T-helper 17 cell (primary cell): ENCODE measurements around the gene FTSJ3. TPM values are rescaled to one million over a fixed set of nuclear protein-coding genes. Genes with fewer than 3 reads are reported as not detected.

ENCODE experiments used
- ATAC-seq: fragments of 150-1000 bp; cut with Tn5 transposase; 2 replicates; pipeline ENCODE4 v1.10.0; 2021; ENCODE audit warnings: mild to moderate bottlenecking, moderate library complexity
- DNase-seq, 3 donors: peaks; one replicate each; pipeline versions ENCODE4 v3.0.0 to v3.0.0-alpha.2; 2020 to 2021
- H3K9me3 ChIP-seq: one replicate; pipeline ENCODE4 v1.7.0; 2013; ENCODE audit warnings: low read length, mild to moderate bottlenecking; ENCODE audit not compliant: control insufficient read depth, poor library complexity, severe bottlenecking
- H3K27ac Mint-ChIP-seq: one replicate; pipeline ENCODE4 v1.8.0; 2022; ENCODE audit warnings: mild to moderate bottlenecking, moderate library complexity, mixed read lengths
- H3K27me3 Mint-ChIP-seq: one replicate; pipeline ENCODE4 v1.8.0; 2022; ENCODE audit warnings: mixed read lengths
- H3K36me3 Mint-ChIP-seq: one replicate; pipeline ENCODE4 v1.8.0; 2022; ENCODE audit warnings: low read depth, mixed read lengths
- H3K4me1 Mint-ChIP-seq: one replicate; pipeline ENCODE4 v1.8.0; 2022; ENCODE audit warnings: mild to moderate bottlenecking, mixed read lengths
- H3K4me3 Mint-ChIP-seq: one replicate; pipeline ENCODE4 v1.8.0; 2022; ENCODE audit warnings: mild to moderate bottlenecking, moderate library complexity, mixed read lengths
- total RNA-seq, 4 donors: library from RNA in 2 of 4; stranded (reverse) in 2 of 4; gene quantifications; one replicate each; pipeline ENCODE4 v1.2.3 and lab custom pipeline; 2022 to 2026

Gene FTSJ3
- total RNA-seq, 2 donors from 2014 or later: 44.2 to 54.3 TPM

DNA sequence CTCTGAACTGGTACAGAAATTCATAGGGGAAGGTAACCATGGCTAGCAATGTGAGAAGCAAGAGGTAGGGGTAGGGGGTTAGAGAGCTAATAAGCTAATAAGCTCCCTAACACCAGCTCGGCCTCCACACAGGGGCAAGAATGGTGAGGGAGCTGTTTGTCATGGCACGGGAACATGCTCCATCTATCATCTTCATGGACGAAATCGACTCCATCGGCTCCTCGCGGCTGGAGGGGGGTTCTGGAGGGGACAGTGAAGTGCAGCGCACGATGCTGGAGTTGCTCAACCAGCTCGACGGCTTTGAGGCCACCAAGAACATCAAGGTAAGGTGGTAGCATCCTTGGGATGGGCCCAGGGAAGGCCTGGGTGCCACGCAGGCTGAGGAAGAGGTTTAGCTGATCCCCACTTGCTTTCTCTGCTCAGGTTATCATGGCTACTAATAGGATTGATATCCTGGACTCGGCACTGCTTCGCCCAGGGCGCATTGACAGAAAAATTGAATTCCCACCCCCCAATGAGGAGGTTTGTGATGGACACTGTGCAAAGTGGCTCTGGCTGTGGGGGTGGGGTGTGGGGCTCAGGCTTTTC, 3.5 kb upstream of the FTSJ3 start:
- no peak for ATAC-seq
- H3K36me3 Mint-ChIP-seq: peaks cover 8% of the 10 kb centered on the region
- no peak for DNase-seq
- peaks cover 2% of the 10 kb centered on the region for H3K9me3 ChIP-seq
- H3K4me1 Mint-ChIP-seq: peaks cover 65% of the 10 kb centered on the region
- H3K27me3 Mint-ChIP-seq: no peaks in the 10 kb centered on the region
- peak overlapping the region; percentile 66 for H3K27ac Mint-ChIP-seq
- peak overlapping the region; percentile 59 for H3K4me3 Mint-ChIP-seq

DNA sequence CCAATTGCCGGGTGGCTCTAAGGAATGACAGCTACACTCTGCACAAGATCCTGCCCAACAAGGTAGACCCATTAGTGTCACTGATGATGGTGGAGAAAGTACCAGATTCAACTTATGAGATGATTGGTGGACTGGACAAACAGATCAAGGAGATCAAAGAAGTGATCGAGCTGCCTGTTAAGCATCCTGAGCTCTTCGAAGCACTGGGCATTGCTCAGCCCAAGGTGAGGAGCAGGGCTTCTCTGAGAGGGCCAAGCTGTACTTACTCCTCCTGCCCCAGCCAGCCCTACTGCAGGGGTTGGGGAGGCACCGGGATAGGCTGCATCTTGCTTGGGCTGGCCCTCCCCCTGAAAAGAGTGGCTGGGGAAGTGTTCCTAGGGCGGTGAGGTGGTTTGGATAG, 2.8 kb upstream of the FTSJ3 start:
- Mint-ChIP-seq H3K27ac (peak overlapping the region; percentile 74), H3K4me1 (peaks cover 63% of the 10 kb centered on the region), H3K27me3 (no peaks in the 10 kb centered on the region), H3K36me3 (peaks cover 8% of the 10 kb centered on the region), H3K4me3 (peak overlapping the region; percentile 70)
- peaks cover 2% of the 10 kb centered on the region for H3K9me3 ChIP-seq
- DNase-seq (no peak), ATAC-seq (no peak)

DNA sequence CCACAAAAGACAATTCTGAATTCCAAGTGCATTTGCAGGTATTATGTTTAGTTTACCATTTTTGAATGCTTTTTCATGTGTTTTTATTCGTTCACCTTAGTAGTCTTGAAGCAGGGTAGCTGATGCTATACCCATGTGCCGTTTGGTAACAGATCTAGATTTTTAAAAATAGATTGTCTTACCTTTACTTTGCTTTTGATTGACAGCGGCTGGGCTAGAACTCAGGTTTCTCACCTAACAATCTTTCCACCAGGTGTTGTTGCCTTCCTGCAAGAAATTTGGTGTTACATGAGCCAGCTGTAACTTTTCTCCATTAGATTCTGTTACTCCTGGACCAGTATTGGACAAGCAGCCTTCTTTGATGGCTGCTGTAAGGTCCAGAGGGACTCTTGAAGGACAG, 1.5 kb upstream of the FTSJ3 start:
- peaks cover 65% of the 10 kb centered on the region for H3K4me1 Mint-ChIP-seq
- ATAC-seq: no peak
- peaks cover 2% of the 10 kb centered on the region for H3K9me3 ChIP-seq
- peak overlapping the region; percentile 15 for H3K4me3 Mint-ChIP-seq
- H3K36me3 Mint-ChIP-seq: peaks cover 14% of the 10 kb centered on the region
- H3K27ac Mint-ChIP-seq: no peak overlapping the region
- no peak for DNase-seq
- H3K27me3 Mint-ChIP-seq: no peaks in the 10 kb centered on the region

DNA sequence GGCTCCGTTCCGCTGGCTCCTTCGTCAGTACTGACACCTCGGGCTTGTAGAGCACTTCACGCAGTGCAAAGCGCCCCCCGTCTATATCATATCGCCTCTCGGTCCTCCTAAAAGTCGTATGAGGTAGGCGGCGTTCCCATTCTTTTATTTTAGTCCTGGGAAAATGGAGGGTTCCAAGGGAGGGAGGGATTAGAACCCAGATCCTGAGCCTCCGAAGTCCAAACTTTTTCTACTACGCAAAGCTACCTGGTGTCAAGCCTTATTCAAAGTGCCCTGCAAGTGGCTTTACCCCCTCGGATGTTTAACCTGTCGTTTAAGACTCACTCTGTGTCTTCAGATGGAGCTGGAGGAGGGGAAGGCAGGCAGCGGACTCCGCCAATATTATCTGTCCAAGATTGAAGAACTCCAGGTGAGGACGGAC, 348 bp upstream of the FTSJ3 start:
- Mint-ChIP-seq H3K36me3 (peaks cover 17% of the 10 kb centered on the region), H3K27me3 (no peaks in the 10 kb centered on the region), H3K27ac (peak overlapping the region; percentile 99), H3K4me3 (peak overlapping the region; percentile 99), H3K4me1 (peaks cover 66% of the 10 kb centered on the region)
- H3K9me3 ChIP-seq: peaks cover 2% of the 10 kb centered on the region
- DNase-seq (no peak), ATAC-seq (no peak)

DNA sequence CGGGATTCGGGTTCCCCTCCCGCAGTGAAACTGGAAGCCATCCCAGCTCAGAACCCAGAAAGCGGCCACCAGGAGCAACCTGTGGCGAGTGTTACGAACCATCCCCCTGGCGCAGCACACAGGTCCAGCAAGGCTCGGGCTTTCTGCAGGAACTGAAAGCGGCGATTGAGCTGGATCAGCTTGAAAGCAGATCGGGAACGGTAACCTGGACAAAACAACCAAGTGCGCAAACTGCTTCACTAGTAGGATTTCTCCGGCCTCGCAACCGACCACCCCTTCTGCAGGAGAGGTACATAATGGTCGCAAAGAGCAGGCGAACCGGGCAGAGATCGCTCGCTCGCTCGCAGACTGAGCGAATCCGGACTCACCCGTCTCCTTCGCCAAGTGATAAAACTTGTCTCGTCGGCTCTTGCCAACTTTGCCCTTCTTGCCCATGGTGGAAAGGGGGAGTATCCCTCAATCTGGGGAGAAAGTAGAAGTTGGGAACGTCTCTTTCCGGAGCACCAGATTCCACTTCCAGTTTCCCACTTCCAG, 928 bp downstream of the FTSJ3 start:
- peak overlapping the region; percentile 99 for H3K4me3 Mint-ChIP-seq
- no peak for DNase-seq
- H3K27me3 Mint-ChIP-seq: no peaks in the 10 kb centered on the region
- H3K9me3 ChIP-seq: peaks cover 2% of the 10 kb centered on the region
- H3K27ac Mint-ChIP-seq: peak overlapping the region; percentile 99
- peaks cover 21% of the 10 kb centered on the region for H3K36me3 Mint-ChIP-seq
- peak; percentile 6 for ATAC-seq
- H3K4me1 Mint-ChIP-seq: peaks cover 57% of the 10 kb centered on the region

DNA sequence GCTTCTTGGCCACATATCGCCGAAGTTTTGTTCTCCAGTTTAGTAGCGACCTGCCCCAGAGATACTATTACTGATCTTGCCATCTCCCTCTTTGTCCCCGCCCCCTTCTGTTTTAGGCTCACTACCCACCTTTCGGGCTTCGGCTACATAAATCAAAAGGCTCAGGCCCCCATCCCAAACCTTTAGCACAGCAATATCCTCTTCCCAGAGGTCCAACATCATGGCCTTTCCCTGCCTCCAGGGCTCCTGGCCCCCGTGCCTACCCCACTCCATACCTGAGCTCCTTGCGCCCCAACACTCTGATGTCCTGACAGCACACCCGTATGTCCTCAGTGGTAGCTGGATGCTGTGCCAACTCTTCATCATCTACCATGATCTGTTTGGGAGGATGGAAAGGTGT, 3.1 kb downstream of the FTSJ3 start:
- peaks cover 46% of the 10 kb centered on the region for H3K4me1 Mint-ChIP-seq
- H3K9me3 ChIP-seq: no peaks in the 10 kb centered on the region
- no peak for DNase-seq
- peaks cover 23% of the 10 kb centered on the region for H3K36me3 Mint-ChIP-seq
- no peak for ATAC-seq
- H3K4me3 Mint-ChIP-seq: no peak overlapping the region
- H3K27ac Mint-ChIP-seq: peak overlapping the region; percentile 88
- H3K27me3 Mint-ChIP-seq: no peaks in the 10 kb centered on the region

DNA sequence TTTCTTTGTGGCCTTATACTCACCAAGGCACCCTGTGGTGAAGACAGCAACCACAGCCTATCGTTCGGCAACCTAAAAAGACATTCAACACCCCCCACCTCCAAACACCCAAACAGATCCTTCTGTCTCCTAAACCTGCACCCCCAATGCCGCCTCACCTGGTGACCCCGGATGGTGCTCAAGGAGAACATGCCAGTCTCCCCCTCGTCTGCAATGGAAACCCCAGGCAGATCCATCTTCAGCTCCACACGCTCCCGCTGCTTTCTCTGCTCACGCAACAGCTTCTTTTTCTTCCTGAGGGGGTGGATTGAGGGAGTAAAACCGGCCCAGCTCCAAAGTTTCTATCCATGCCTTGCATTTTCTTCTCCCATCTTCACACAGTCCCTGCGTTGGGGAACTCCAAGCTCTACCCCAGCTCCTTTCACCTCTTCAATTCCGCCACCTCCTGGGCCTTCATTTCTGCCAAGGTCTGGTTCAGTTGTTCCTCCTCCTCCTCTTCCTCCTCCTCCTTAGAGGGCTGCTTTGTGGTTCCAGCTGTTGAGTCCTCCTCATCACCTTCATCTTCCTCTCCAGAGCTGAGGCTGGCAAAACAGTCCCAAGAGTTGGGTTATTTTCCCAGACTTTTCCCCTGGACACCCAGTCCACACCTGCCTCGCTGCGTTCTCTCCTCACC, 3.7 kb downstream of the FTSJ3 start:
- Mint-ChIP-seq H3K4me3 (no peak overlapping the region), H3K27ac (peak overlapping the region; percentile 88), H3K4me1 (peaks cover 46% of the 10 kb centered on the region), H3K36me3 (peaks cover 23% of the 10 kb centered on the region), H3K27me3 (no peaks in the 10 kb centered on the region)
- H3K9me3 ChIP-seq: no peaks in the 10 kb centered on the region
- DNase-seq (no peak), ATAC-seq (no peak)

DNA sequence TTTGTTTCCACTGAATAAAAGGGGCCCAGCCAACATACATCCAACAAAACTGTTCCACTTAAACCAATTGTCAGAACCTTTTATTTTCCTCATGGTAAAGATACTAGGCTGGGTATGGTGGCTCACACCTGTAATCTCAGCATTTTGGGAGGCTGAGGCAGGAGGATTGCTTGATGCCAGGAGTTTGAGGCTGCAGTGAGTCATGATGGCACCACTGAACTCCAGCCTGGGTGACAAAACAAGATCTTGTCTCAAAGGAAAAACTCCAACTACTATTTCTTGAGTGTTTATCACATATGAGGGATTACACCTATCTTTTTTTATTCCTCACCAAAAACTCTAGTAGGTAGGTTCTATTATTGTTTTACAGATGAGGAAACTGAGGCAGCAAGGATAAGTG, 4.9 kb downstream of the FTSJ3 start:
- no peak for DNase-seq
- no peak for ATAC-seq
- no peaks in the 10 kb centered on the region for H3K9me3 ChIP-seq
- Mint-ChIP-seq H3K36me3 (peaks cover 28% of the 10 kb centered on the region), H3K4me1 (peaks cover 42% of the 10 kb centered on the region), H3K4me3 (no peak overlapping the region), H3K27ac (peak overlapping the region; percentile 88), H3K27me3 (no peaks in the 10 kb centered on the region)

DNA sequence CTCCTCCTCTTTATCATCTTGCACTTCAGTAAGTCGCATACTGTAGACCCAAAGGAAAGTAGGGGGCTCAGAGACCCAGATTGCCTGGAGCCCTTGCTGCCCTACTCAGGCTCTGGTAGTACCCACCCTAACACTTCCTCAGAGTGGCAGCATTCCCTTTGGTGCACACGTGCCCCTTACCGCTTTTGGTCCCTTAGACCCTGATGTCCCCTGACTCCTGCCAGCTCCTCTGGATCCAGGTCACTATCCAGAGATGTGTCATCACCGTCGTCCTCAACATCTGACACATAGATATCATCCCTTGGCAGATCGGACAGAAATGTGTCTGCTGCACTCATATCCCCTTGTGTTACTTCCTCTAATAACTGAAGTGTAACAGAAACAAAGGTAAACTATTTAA, 5.7 kb downstream of the FTSJ3 start:
- no peak for ATAC-seq
- Mint-ChIP-seq H3K27me3 (no peaks in the 10 kb centered on the region), H3K27ac (peak overlapping the region; percentile 88), H3K4me3 (peak overlapping the region; percentile 83), H3K36me3 (peaks cover 22% of the 10 kb centered on the region), H3K4me1 (peaks cover 35% of the 10 kb centered on the region)
- DNase-seq: no peak
- no peaks in the 10 kb centered on the region for H3K9me3 ChIP-seq

DNA sequence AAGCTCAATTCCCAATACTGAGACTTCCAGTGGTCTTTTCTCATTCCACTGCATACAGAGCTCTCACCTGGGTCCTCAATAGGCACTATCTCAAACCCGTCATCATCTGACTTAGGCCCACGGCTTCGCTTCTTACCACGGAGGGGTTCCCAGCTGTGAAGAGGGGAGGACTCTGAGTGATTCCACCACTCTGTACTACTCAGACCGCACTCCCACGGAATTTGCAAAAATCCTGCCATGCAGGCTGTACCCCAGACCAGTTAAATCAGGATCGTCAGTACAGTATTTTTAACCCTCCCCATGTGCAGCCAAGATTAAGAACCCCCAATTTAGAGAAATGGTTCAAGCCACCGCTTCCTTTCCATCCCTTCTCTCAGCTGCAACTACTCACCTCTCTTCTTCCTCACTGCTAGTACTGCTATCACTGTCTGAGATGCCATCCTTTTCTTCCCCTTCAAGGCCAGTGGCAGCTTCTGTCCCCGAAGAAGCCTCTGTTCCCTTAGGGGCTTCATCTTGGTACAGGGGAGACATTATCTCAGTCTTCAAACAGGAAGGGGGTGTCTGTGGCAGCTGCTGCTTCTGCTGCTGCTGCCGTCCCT, 6.4 kb downstream of the FTSJ3 start:
- DNase-seq: no peak
- no peaks in the 10 kb centered on the region for H3K9me3 ChIP-seq
- no peak for ATAC-seq
- peaks cover 30% of the 10 kb centered on the region for H3K4me1 Mint-ChIP-seq
- peak overlapping the region; percentile 88 for H3K27ac Mint-ChIP-seq
- H3K27me3 Mint-ChIP-seq: no peaks in the 10 kb centered on the region
- H3K36me3 Mint-ChIP-seq: peaks cover 22% of the 10 kb centered on the region
- H3K4me3 Mint-ChIP-seq: no peak overlapping the region

DNA sequence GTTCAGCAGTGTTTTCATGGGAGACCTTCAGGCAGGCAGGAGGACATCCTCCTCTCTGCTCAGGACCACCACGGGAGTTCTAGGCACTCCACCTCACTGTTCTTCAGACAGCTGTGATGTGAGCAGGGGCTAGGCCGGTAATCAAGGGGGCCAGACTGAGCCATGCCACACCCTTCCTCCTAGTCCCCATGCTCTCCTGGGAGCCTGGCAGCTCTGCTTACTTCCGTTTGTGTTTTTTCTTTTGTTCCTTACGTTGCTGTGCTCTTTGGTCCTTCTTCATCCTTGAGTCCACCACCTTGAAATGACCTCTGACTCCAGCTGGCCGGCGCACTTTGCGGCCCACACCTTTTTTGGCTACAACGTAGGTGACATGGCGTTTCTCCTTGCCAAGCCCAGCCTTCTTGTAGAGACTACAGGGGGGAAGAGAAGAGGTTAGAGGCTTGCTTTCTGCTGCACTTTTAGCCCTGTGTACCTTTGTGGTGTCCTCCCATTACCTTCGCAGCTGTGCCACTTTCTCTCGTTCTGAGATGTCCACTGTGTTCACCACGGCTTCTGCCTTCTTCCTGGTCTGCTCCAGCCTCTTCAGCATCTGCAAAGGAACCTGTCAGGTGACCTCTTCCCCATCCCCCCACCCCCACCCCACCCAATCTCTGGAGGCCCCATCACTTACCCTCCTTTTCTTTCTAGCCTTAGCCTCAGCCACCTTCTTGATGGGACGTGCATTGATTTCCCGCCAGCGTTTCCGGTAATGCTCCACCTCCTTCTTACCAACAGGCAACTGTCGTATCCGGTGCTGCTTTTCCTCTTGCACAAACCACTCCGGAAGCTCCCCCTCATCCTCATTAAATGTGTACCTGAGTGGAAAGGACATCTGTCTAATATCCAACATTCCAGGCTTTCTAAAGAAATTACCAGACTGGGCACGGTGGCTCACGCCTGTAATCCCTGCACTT, 7.6 kb downstream of the FTSJ3 start:
- DNase-seq: no peak
- peak overlapping the region; percentile 82 for H3K27ac Mint-ChIP-seq
- peak overlapping the region; percentile 79 for H3K4me3 Mint-ChIP-seq
- H3K36me3 Mint-ChIP-seq: peaks cover 22% of the 10 kb centered on the region
- peak; percentile 41 for ATAC-seq
- H3K9me3 ChIP-seq: no peaks in the 10 kb centered on the region
- peaks cover 29% of the 10 kb centered on the region for H3K4me1 Mint-ChIP-seq
- H3K27me3 Mint-ChIP-seq: no peaks in the 10 kb centered on the region

DNA sequence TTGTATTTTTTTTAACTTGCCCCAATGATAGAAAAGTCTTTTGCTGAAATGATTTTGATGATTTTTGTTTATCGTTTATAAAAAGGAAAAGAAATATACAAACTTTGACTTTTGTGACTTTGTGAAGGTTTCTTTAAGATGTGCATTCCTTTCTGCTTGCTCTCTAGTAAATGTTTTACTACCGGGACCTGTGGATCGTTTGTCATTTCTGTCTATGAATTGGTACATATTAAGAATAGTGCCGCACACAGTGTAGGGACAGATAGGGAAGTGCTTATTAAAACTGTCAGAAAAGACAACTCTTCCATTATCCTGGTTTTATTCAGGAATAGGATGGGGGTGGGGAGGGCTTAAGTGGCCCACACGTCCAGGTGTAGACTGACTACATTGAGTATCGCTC, 8.3 kb downstream of the FTSJ3 start:
- no peak overlapping the region for H3K27ac Mint-ChIP-seq
- peaks cover 17% of the 10 kb centered on the region for H3K36me3 Mint-ChIP-seq
- no peak overlapping the region for H3K4me3 Mint-ChIP-seq
- H3K9me3 ChIP-seq: no peaks in the 10 kb centered on the region
- DNase-seq: no peak
- no peaks in the 10 kb centered on the region for H3K27me3 Mint-ChIP-seq
- no peak for ATAC-seq
- H3K4me1 Mint-ChIP-seq: peaks cover 24% of the 10 kb centered on the region
